Adrenal gland (tissue), 12 donors: ENCODE results near the gene ZBTB40. TPM values are rescaled to one million over a fixed set of nuclear protein-coding genes. Genes with fewer than 3 reads are reported as not detected.
A peak's percentile ranks its signal among the peaks of the same experiment; 100 is the strongest.

Source experiments
- DNase-seq, 7 donors: peaks; one replicate each; pipeline ENCODE4 v3.0.0-alpha.2; 2019 to 2020
- H3K27ac ChIP-seq, 5 donors: fragments of 200-600 bp; sonication (generic) in 4 of 5; 1 replicate in 3 of 5; 2 replicates in 2 of 5; pipeline versions ENCODE4 v1.5.1 to v1.8.0; 2016 to 2020; ENCODE audit warnings: mild to moderate bottlenecking in 1 of 5
- H3K27me3 ChIP-seq: fragments of 200-600 bp; 2 replicates; pipeline ENCODE4 v1.8.0; 2021
- H3K36me3 ChIP-seq, 2 donors: fragments of 200-600 bp; replicated peaks in 1 of 2; 1 replicate in 1 of 2; 2 replicates in 1 of 2; pipeline versions ENCODE4 v1.5.1 to v1.8.0; 2018 to 2022
- H3K4me1 ChIP-seq, 2 donors: fragments of 200-600 bp; replicated peaks in 1 of 2; 1 replicate in 1 of 2; 2 replicates in 1 of 2; pipeline versions ENCODE4 v1.5.1 to v1.8.0; 2018 to 2021
- H3K4me3 ChIP-seq, 4 donors: fragments of 200-600 bp; sonication (generic) in 3 of 4; one replicate each; pipeline ENCODE4 v1.5.1; 2016 to 2018
- H3K9me3 ChIP-seq, 3 donors: fragments of 200-600 bp; sonication (generic) in 1 of 3; replicated peaks in 1 of 3; 1 replicate in 2 of 3; 2 replicates in 1 of 3; pipeline versions ENCODE4 v1.5.1 to v1.8.0; 2016 to 2021
- CTCF ChIP-seq, 6 experiments: fragments of 450-650 bp in 4 of 6; fragments of 200-600 bp in 2 of 6; sonication (generic) in 1 of 6; IDR thresholded peaks; 1 replicate in 5 of 6; 2 replicates in 1 of 6; pipeline versions ENCODE4 v1.5.1 to v1.8.0; 2016 to 2021; ENCODE audit warnings: antibody characterized with exemption in 6 of 6, mild to moderate bottlenecking in 2 of 6, moderate library complexity in 1 of 6
- POLR2A ChIP-seq, 2 donors: fragments of 450-650 bp; IDR thresholded peaks; one replicate each; pipeline ENCODE4 v1.6.1; 2017; ENCODE audit warnings: antibody characterized with exemption in 2 of 2, mild to moderate bottlenecking in 2 of 2, moderate library complexity in 1 of 2
- WGBS, 4 donors: extraction: QIAGEN DNeasy Blood & Tissue Kit in 2 of 4; methylation state at CpG; one replicate each; pipeline versions ENCODE4 v1.1.5 to v1.1.7; 2013 to 2017; 5-methylcytosine and 5-hydroxymethylcytosine counted together
- intact Hi-C, 2 donors: fragments of 100-400 bp; cut with DNase I; formaldehyde crosslinking; loops; one replicate each; pipeline versions ENCODE4 v1.14.1 to v1.15.0; 2022 to 2023
- polyA plus RNA-seq, 3 donors: library from polyadenylated mRNA; stranded (reverse); fragments of 200-250 nt in 2 of 3; fragments of 350-450 nt in 1 of 3; fragmentation: Illumina TruSeq in 1 of 3; extraction: RNeasy Lipid Tissue Mini Kit (QIAGEN cat#74804) in 1 of 3; gene quantifications; one replicate each; pipeline ENCODE4 v1.2.3, GENCODE V29; 2013 to 2014
- total RNA-seq, 9 donors: library from RNA; depleted of rRNA in 4 of 9; stranded (reverse); fragments of >200 nt in 4 of 9; fragments of 120-200 nt in 1 of 9; fragmentation: NEBNext Ultra II Directional in 1 of 9; extraction: Animal tissue kit (Norgen Biotek cat#: 25700) in 1 of 9; gene quantifications; one replicate each; pipeline versions ENCODE4 v1.1.0 to v1.2.4, GENCODE V29; 2013 to 2023
- donor health status: healthy with polysubstance abuse.
- donor health status: Bipolar disorder and iron deficiency.
- donor health status: DM: yes; HTN: yes; CAD: no.
- donor health status: DM: no; HTN: no; CAD: no.
- donor health status: DM: no; HTN: no; CAD: no.
- donor health status: DM: yes; HTN: yes; CAD: no.

The ZBTB40 gene
- total and polyA plus RNA-seq, 12 donors = 17.1 to 45.7 (median 27.7) TPM

GRCh38 chr1:22457836-22458235 lies 6.2 kb downstream of the ZBTB40 start:
- no peaks in the 10 kb centered on the region for H3K36me3 ChIP-seq
- TF ChIP-seq POLR2A (IDR thresholded peaks at IDR 0.05) (no peak), CTCF (IDR thresholded peaks at IDR 0.05) (no peak)
- peak overlapping the region in 2 of 5 donors; percentile 39 to 42 for H3K27ac ChIP-seq
- no peaks in the 10 kb centered on the region for H3K27me3 ChIP-seq
- no peak for DNase-seq
- intact Hi-C loops = loop anchor here in 1 of 2 donors (10.0 kb wide), 1 partner anchor 47 kb away; no protein-coding TSS in a partner anchor
- H3K9me3 ChIP-seq = no peaks in the 10 kb centered on the region
- H3K4me1 ChIP-seq = peaks cover 73 to 87% of the 10 kb centered on the region in 2 donors
- no peak overlapping the region for H3K4me3 ChIP-seq

- Histone ChIP-seq H3K36me3 (no peaks in the 10 kb centered on the region), H3K9me3 (no peaks in the 10 kb centered on the region), H3K4me1 (peaks cover 43 to 54% of the 10 kb centered on the region in 2 donors), H3K27me3 (no peaks in the 10 kb centered on the region), H3K27ac (no peak overlapping the region), H3K4me3 (no peak overlapping the region)
- DNase-seq = no peak
- 79 to 89% (median 86%) methylated on average over 3 of the region's 3 CpGs for WGBS, 4 donors
- no peak for TF ChIP-seq CTCF (IDR thresholded peaks at IDR 0.05)
- TF ChIP-seq POLR2A (IDR thresholded peaks at IDR 0.05) = no peak
- intact Hi-C loops = no loop called here
Measured at GRCh38 chr1:22461100-22461499, 9.4 kb downstream of the ZBTB40 start.

- no peak for TF ChIP-seq CTCF (IDR thresholded peaks at IDR 0.05)
- TF ChIP-seq POLR2A (IDR thresholded peaks at IDR 0.05) = no peak
- WGBS, 4 donors = 63 to 78% (median 74%) methylated on average over 6 of the region's 6 CpGs
- Histone ChIP-seq H3K4me1 (peaks cover 36 to 46% of the 10 kb centered on the region in 2 donors), H3K27ac (peak overlapping the region in 1 of 5 donors; percentile 23), H3K9me3 (no peaks in the 10 kb centered on the region), H3K36me3 (no peaks in the 10 kb centered on the region), H3K27me3 (no peaks in the 10 kb centered on the region), H3K4me3 (no peak overlapping the region)
- intact Hi-C loops = no loop called here
- DNase-seq = no peak
Measured at GRCh38 chr1:22461678-22462527, 10.3 kb downstream of the ZBTB40 start.

GRCh38 chr1:22462928-22463327 lies 11.3 kb downstream of the ZBTB40 start:
- Histone ChIP-seq H3K27me3 (no peaks in the 10 kb centered on the region), H3K9me3 (no peaks in the 10 kb centered on the region), H3K36me3 (no peaks in the 10 kb centered on the region), H3K4me3 (no peak overlapping the region), H3K4me1 (peaks cover 26 to 36% of the 10 kb centered on the region in 2 donors), H3K27ac (no peak overlapping the region)
- 95 to 99% (median 96%) methylated on average over 4 of the region's 4 CpGs for WGBS, 4 donors
- intact Hi-C loops = no loop called here
- DNase-seq = no peak
- no peak for TF ChIP-seq POLR2A (IDR thresholded peaks at IDR 0.05)
- TF ChIP-seq CTCF (IDR thresholded peaks at IDR 0.05) = no peak
